Breast epithelium (tissue), 4 donors: ENCODE measurements around the gene ATP5IF1. TPM values are rescaled to one million over a fixed set of nuclear protein-coding genes. Genes with fewer than 3 reads are reported as not detected.

Experiments used
- DNase-seq, 2 donors: peaks; one replicate each; pipeline ENCODE4 v3.0.0-alpha.2; 2019; ENCODE audit warnings: low spot score in 2 of 2
- H3K27ac ChIP-seq, 2 donors: fragments of 200-600 bp; sonication (generic) in 1 of 2; one replicate each; pipeline ENCODE4 v1.5.1; 2016 to 2019; ENCODE audit warnings: mild to moderate bottlenecking in 1 of 2
- H3K27me3 ChIP-seq, 2 donors: fragments of 200-600 bp; sonication (generic) in 1 of 2; one replicate each; pipeline versions ENCODE4 v1.5.1 to v1.6.0; 2017 to 2019; ENCODE audit warnings: control low read depth in 1 of 2, mild to moderate bottlenecking in 1 of 2
- H3K36me3 ChIP-seq: fragments of 200-600 bp; one replicate; pipeline ENCODE4 v1.5.1; 2019
- H3K4me1 ChIP-seq, 2 donors: fragments of 200-600 bp; sonication (generic); one replicate each; pipeline ENCODE4 v1.5.1; 2016 to 2019; ENCODE audit warnings: control low read depth in 1 of 2
- H3K4me3 ChIP-seq, 3 donors: fragments of 200-600 bp; sonication (generic); 1 replicate in 2 of 3; 2 replicates in 1 of 3; pipeline ENCODE4 v1.5.1; 2016 to 2019; ENCODE audit warnings: mild to moderate bottlenecking in 3 of 3, moderate library complexity in 2 of 3
- H3K9me3 ChIP-seq, 2 donors: fragments of 200-600 bp; sonication (generic) in 1 of 2; one replicate each; pipeline ENCODE4 v1.5.1; 2016 to 2019; ENCODE audit warnings: control low read depth in 1 of 2
- CTCF ChIP-seq, 3 donors: fragments of 450-650 bp; IDR thresholded peaks; one replicate each; pipeline ENCODE4 v1.5.1; 2016 to 2017; ENCODE audit warnings: antibody characterized with exemption in 3 of 3, mild to moderate bottlenecking in 3 of 3, moderate library complexity in 3 of 3
- POLR2A ChIP-seq: fragments of 450-650 bp; IDR thresholded peaks from one replicate; pipeline ENCODE4 v1.6.1; 2016; ENCODE audit warnings: antibody characterized with exemption, mild to moderate bottlenecking, moderate library complexity
- POLR2AphosphoS5 ChIP-seq, 3 donors: sonication (generic); formaldehyde crosslinking; IDR thresholded peaks; one replicate each; pipeline ENCODE4 v1.6.1; 2017; ENCODE audit warnings: antibody characterized with exemption in 3 of 3
- intact Hi-C: fragments of 100-400 bp; cut with DNase I; formaldehyde crosslinking; loops from one replicate; pipeline ENCODE4 v1.15.1; 2023; ENCODE audit warnings: low total_unique reads
- total RNA-seq, 3 donors: library from RNA; depleted of rRNA; stranded (reverse); fragments of >200 nt; gene quantifications; one replicate each; pipeline ENCODE4 v1.1.0, GENCODE V29; 2016

ATP5IF1 gene
- total RNA-seq, 3 donors from 2014 or later = 137 to 147 (median 138) TPM

GRCh38 chr1:28243685-28244311 is 7.9 kb downstream of the ATP5IF1 start:
- TF ChIP-seq POLR2AphosphoS5 (IDR thresholded peaks at IDR 0.05) (no peak), CTCF (IDR thresholded peaks at IDR 0.05) (no peak), POLR2A (no peak)
- Histone ChIP-seq H3K4me3 (no peak overlapping the region), H3K4me1 (peaks cover 4 to 9% of the 10 kb centered on the region in 2 donors), H3K27ac (no peak overlapping the region), H3K36me3 (no peaks in the 10 kb centered on the region), H3K27me3 (no peaks in the 10 kb centered on the region), H3K9me3 (no peaks in the 10 kb centered on the region)
- intact Hi-C loops = no loop called here
- DNase-seq = no peak

GRCh38 chr1:28244549-28245251 is 8.8 kb downstream of the ATP5IF1 start:
- H3K4me1 ChIP-seq = peaks cover 4 to 9% of the 10 kb centered on the region in 2 donors
- H3K36me3 ChIP-seq = no peaks in the 10 kb centered on the region
- H3K9me3 ChIP-seq = no peaks in the 10 kb centered on the region
- no peak for DNase-seq
- H3K27ac ChIP-seq = no peak overlapping the region
- H3K4me3 ChIP-seq = no peak overlapping the region
- intact Hi-C loops = no loop called here
- TF ChIP-seq POLR2A = no peak
- TF ChIP-seq CTCF (IDR thresholded peaks at IDR 0.05) = no peak
- no peak for TF ChIP-seq POLR2AphosphoS5 (IDR thresholded peaks at IDR 0.05)
- no peaks in the 10 kb centered on the region for H3K27me3 ChIP-seq

GRCh38 chr1:28246427-28246832 is 10.5 kb downstream of the ATP5IF1 start:
- Histone ChIP-seq H3K27me3 (no peaks in the 10 kb centered on the region), H3K9me3 (no peaks in the 10 kb centered on the region), H3K36me3 (no peaks in the 10 kb centered on the region), H3K4me1 (peaks cover 4 to 9% of the 10 kb centered on the region in 2 donors), H3K4me3 (peak overlapping the region; percentile 57 to 61 (median 59)), H3K27ac (peak overlapping the region; percentile 79 to 85)
- DNase-seq = no peak
- intact Hi-C loops = no loop called here
- no peak for TF ChIP-seq POLR2A
- no peak for TF ChIP-seq POLR2AphosphoS5 (IDR thresholded peaks at IDR 0.05)
- TF ChIP-seq CTCF (IDR thresholded peaks at IDR 0.05) = no peak

DNA sequence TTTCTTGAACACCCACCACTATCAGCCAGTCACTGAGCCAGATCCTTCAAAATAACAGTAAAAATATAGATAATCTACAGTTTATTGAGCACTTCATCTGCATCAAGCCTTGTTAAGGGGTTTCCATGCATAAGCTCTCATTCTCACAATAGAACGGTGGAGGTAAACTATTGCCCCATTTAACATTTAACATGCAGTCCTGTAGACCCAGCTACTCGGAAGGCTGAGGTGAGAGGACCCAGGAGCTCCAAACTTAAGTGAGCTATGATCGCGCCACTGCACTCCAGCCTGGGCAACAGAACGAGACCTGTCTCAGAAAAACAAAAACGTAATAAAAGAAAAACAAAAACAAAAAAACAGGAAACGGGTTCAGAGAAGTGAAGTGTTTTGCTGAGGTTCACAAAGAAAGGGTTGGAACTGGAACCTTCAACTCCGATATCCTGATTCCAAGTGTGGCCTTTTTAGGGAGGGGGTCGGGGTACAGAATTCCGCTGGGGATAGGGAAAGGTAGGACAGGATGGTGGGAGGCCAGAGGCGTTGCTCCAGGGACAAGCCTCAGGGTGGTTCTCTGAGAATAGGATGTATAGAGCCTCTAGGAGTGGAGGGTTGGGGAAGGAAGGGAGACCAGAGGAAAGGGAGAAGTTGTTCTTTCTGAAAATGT is 11.8 kb downstream of the ATP5IF1 start:
- peak overlapping the region; percentile 79 to 85 for H3K27ac ChIP-seq
- intact Hi-C loops = no loop called here
- DNase-seq = no peak
- H3K4me3 ChIP-seq = peak overlapping the region; percentile 57 to 61 (median 59)
- TF ChIP-seq POLR2A = no peak
- no peak for TF ChIP-seq POLR2AphosphoS5 (IDR thresholded peaks at IDR 0.05)
- no peak for TF ChIP-seq CTCF (IDR thresholded peaks at IDR 0.05)
- H3K4me1 ChIP-seq = peaks cover 4 to 9% of the 10 kb centered on the region in 2 donors
- no peaks in the 10 kb centered on the region for H3K36me3 ChIP-seq
- H3K9me3 ChIP-seq = no peaks in the 10 kb centered on the region
- no peaks in the 10 kb centered on the region for H3K27me3 ChIP-seq
